Activated CD8-positive, alpha-beta T cell treated with anti-CD3 and anti-CD28 coated beads, Interleukin-2, amount 10 ng/mL, durations not matched to agents 7 days and 5 days (primary cell): ENCODE measurements around the gene USP5. TPM values are rescaled to one million over a fixed set of nuclear protein-coding genes. Genes with fewer than 3 reads are reported as not detected.
"Not testable (repeated sequence)": the region's sequence is repeated elsewhere in the genome, so short reads cannot be mapped to it uniquely, and the experiment has no call there.

Experiments
- ATAC-seq: fragments of 150-1000 bp; cut with Tn5 transposase; one replicate; pipeline ENCODE4 v1.10.0; 2021; ENCODE audit warnings: moderate library complexity
- CTCF ChIA-PET: fragments of 350-600 bp; sonication (Branson Sonifier 250); formaldehyde crosslinking; loops from one replicate; lab custom pipeline; 2021; ENCODE audit warnings: antibody characterized with exemption; lab: Charles Lee
- POLR2A ChIA-PET: fragments of 350-600 bp; sonication (Branson Sonifier 250); formaldehyde crosslinking; loops from one replicate; lab custom pipeline; 2021; ENCODE audit warnings: antibody characterized with exemption; lab: Charles Lee
- DNase-seq: peaks from one replicate; pipeline ENCODE4 v3.0.0-alpha.2; 2020
- H3K27ac Mint-ChIP-seq: one replicate; pipeline ENCODE4 v1.8.0; 2021; ENCODE audit warnings: mild to moderate bottlenecking, mixed read lengths
- H3K27me3 Mint-ChIP-seq: one replicate; pipeline ENCODE4 v1.8.0; 2021; ENCODE audit warnings: low read depth, mixed read lengths
- H3K36me3 Mint-ChIP-seq: one replicate; pipeline ENCODE4 v1.8.0; 2021; ENCODE audit warnings: low read depth, mixed read lengths
- H3K4me1 Mint-ChIP-seq: one replicate; pipeline ENCODE4 v1.8.0; 2021; ENCODE audit warnings: low read depth, mixed read lengths
- H3K4me3 Mint-ChIP-seq: one replicate; pipeline ENCODE4 v1.8.0; 2021; ENCODE audit warnings: mild to moderate bottlenecking, mixed read lengths
- H3K9me3 Mint-ChIP-seq: one replicate; pipeline ENCODE4 v1.8.0; 2022; ENCODE audit warnings: mixed read lengths; ENCODE audit not compliant: insufficient read depth
- total RNA-seq, 2 experiments: library from RNA; stranded (reverse); gene quantifications; one replicate each; pipeline ENCODE4 v1.2.3, GENCODE V29; 2021

Gene USP5
- total RNA-seq, 2 experiments from 2014 or later: 105 to 108 TPM

- ChIA-PET CTCF (interaction anchor here (0.6 to 1.5 kb wide), 3 partner anchors 11 to 23 kb away, joined by 3 to 6 read pairs (median 3); partner anchors contain the start of gene ENO2), POLR2A (interaction anchor here (1.3 to 1.7 kb wide), 2 partner anchors 29 to 41 kb away, joined by 4 to 5 read pairs; partner anchors contain the start of genes C12orf57, RNU7-1 and SPSB2)
- ATAC-seq (no peak), DNase-seq (no peak)
- Mint-ChIP-seq H3K36me3 (no peaks in the 10 kb centered on the region), H3K4me1 (peaks cover 14% of the 10 kb centered on the region), H3K4me3 (no peak overlapping the region), H3K27ac (no peak overlapping the region), H3K9me3 (no peaks in the 10 kb centered on the region), H3K27me3 (no peaks in the 10 kb centered on the region)
Measured at GRCh38 chr12:6902448-6902847, 50.5 kb downstream of the USP5 start.

- Mint-ChIP-seq H3K27me3 (no peaks in the 10 kb centered on the region), H3K4me3 (no peak overlapping the region), H3K9me3 (no peaks in the 10 kb centered on the region), H3K27ac (no peak overlapping the region), H3K36me3 (no peaks in the 10 kb centered on the region), H3K4me1 (peaks cover 14% of the 10 kb centered on the region)
- ChIA-PET CTCF (interaction anchor here (5.0 to 5.2 kb wide), 2 partner anchors 12 to 31 kb away, joined by 38 to 40 read pairs; partner anchors contain the start of gene SPSB2), POLR2A (interaction anchor here (2.3 kb wide), 1 partner anchor 12 kb away, joined by 14 read pairs; no protein-coding TSS in a partner anchor)
- ATAC-seq (no peak), DNase-seq (no peak)
Measured at GRCh38 chr12:6903722-6904121, 51.8 kb downstream of the USP5 start.

- ChIA-PET POLR2A (interaction anchor here (1.0 to 4.0 kb wide), 6 partner anchors 9 to 40 kb away, joined by 4 to 16 read pairs (median 9); partner anchors contain the start of genes C12orf57, ENO2, RNU7-1 and SPSB2), CTCF (interaction anchor here (0.8 to 5.2 kb wide), 5 partner anchors 13 to 205 kb away, joined by 4 to 40 read pairs (median 6); partner anchors contain the start of gene SPSB2)
- H3K36me3 Mint-ChIP-seq: no peaks in the 10 kb centered on the region
- DNase-seq (peak; percentile 99), ATAC-seq (peak; percentile 95)
- H3K4me1 Mint-ChIP-seq: peaks cover 11% of the 10 kb centered on the region
- no peak within 1 kb of the TSS for H3K4me3 Mint-ChIP-seq
- H3K9me3 Mint-ChIP-seq: no peaks in the 10 kb centered on the region
- H3K27ac Mint-ChIP-seq: no peak within 1 kb of the TSS
- no peaks in the 10 kb centered on the region for H3K27me3 Mint-ChIP-seq
Measured at GRCh38 chr12:6904280-6905276, 52.6 kb downstream of the USP5 start, which contains the start of gene LRRC23. TSS of gene LRRC23 (plus strand) at chr12:6904822. CDS start at chr12:6905634, 812 bp downstream.

- H3K36me3 Mint-ChIP-seq: no peaks in the 10 kb centered on the region
- no peak overlapping the region for H3K27ac Mint-ChIP-seq
- no peaks in the 10 kb centered on the region for H3K9me3 Mint-ChIP-seq
- H3K27me3 Mint-ChIP-seq: no peaks in the 10 kb centered on the region
- peaks cover 3% of the 10 kb centered on the region for H3K4me1 Mint-ChIP-seq
- CTCF ChIA-PET: interaction anchor here (1.2 to 5.2 kb wide), 5 partner anchors 14 to 204 kb away, joined by 3 to 40 read pairs (median 6); partner anchors contain the start of gene SPSB2
- POLR2A ChIA-PET: interaction anchor here (0.7 to 4.0 kb wide), 8 partner anchors 9 to 39 kb away, joined by 3 to 16 read pairs (median 7); partner anchors contain the start of genes C12orf57, ENO2, RNU7-1 and SPSB2
- no peak for DNase-seq
- H3K4me3 Mint-ChIP-seq: no peak overlapping the region
- no peak for ATAC-seq
Measured at GRCh38 chr12:6905414-6906040, 53.6 kb downstream of the USP5 start.

GRCh38 chr12:6908141-6908540 is 56.2 kb downstream of the USP5 start:
- H3K4me3 Mint-ChIP-seq, H3K36me3 Mint-ChIP-seq, H3K9me3 Mint-ChIP-seq, H3K4me1 Mint-ChIP-seq, H3K27me3 Mint-ChIP-seq, H3K27ac Mint-ChIP-seq, DNase-seq, ATAC-seq: not testable (repeated sequence)
- ChIA-PET CTCF (interaction anchor here (1.0 to 5.2 kb wide), 6 partner anchors 11 to 39 kb away, joined by 3 to 40 read pairs (median 8); partner anchors contain the start of gene SPSB2), POLR2A (interaction anchor here (1.6 to 4.0 kb wide), 4 partner anchors 17 to 219 kb away, joined by 4 to 16 read pairs (median 10); partner anchors contain the start of genes C12orf57, RNU7-1, SPSB2 and ZNF384)

- H3K36me3 Mint-ChIP-seq: no peaks in the 10 kb centered on the region
- peaks cover 5% of the 10 kb centered on the region for H3K27me3 Mint-ChIP-seq
- CTCF ChIA-PET: interaction anchor here (0.7 to 2.3 kb wide), 5 partner anchors 15 to 42 kb away, joined by 4 to 12 read pairs (median 5); partner anchors contain the start of genes SPSB2 and TPI1
- POLR2A ChIA-PET: interaction anchor here (0.7 to 1.8 kb wide), 5 partner anchors 17 to 328 kb away, joined by 3 to 7 read pairs (median 4); partner anchors contain the start of genes C12orf57, CDCA3, RNU7-1 and USP5
- H3K9me3 Mint-ChIP-seq: no peaks in the 10 kb centered on the region
- DNase-seq: no peak
- H3K27ac Mint-ChIP-seq: no peak overlapping the region
- ATAC-seq: no peak
- H3K4me1 Mint-ChIP-seq: peaks cover 15% of the 10 kb centered on the region
- H3K4me3 Mint-ChIP-seq: no peak overlapping the region
Measured at GRCh38 chr12:6909421-6910145, 57.6 kb downstream of the USP5 start.

GRCh38 chr12:6912164-6912935 is 60.4 kb downstream of the USP5 start:
- ChIA-PET POLR2A (interaction anchor here (0.6 to 3.9 kb wide), 6 partner anchors 14 to 138 kb away, joined by 3 to 32 read pairs (median 4); partner anchors contain the start of genes C12orf57, CDCA3, RNU7-1 and SPSB2), CTCF (interaction anchor here (0.8 to 5.8 kb wide), 6 partner anchors 12 to 196 kb away, joined by 3 to 22 read pairs (median 14); partner anchors contain the start of genes C1RL, LPCAT3 and SPSB2)
- H3K36me3 Mint-ChIP-seq: peaks cover 17% of the 10 kb centered on the region
- H3K27ac Mint-ChIP-seq: no peak overlapping the region
- ATAC-seq (no peak), DNase-seq (no peak)
- no peaks in the 10 kb centered on the region for H3K9me3 Mint-ChIP-seq
- peaks cover 5% of the 10 kb centered on the region for H3K27me3 Mint-ChIP-seq
- peaks cover 39% of the 10 kb centered on the region for H3K4me1 Mint-ChIP-seq
- peak overlapping the region; percentile 53 for H3K4me3 Mint-ChIP-seq

- POLR2A ChIA-PET: interaction anchor here (0.9 to 3.9 kb wide), 12 partner anchors 9 to 63 kb away, joined by 3 to 32 read pairs (median 6); partner anchors contain the start of genes C12orf57, CDCA3, RNU7-1 and SPSB2
- H3K36me3 Mint-ChIP-seq: peaks cover 29% of the 10 kb centered on the region
- ATAC-seq: peak; percentile 92
- H3K27me3 Mint-ChIP-seq: peaks cover 5% of the 10 kb centered on the region
- CTCF ChIA-PET: interaction anchor here (0.6 to 5.8 kb wide), 8 partner anchors 10 to 198 kb away, joined by 3 to 22 read pairs (median 4); partner anchors contain the start of genes C12orf57, RNU7-1 and SPSB2
- peaks cover 45% of the 10 kb centered on the region for H3K4me1 Mint-ChIP-seq
- H3K9me3 Mint-ChIP-seq: no peaks in the 10 kb centered on the region
- peak within 1 kb of the TSS; percentile 92 for H3K4me3 Mint-ChIP-seq
- H3K27ac Mint-ChIP-seq: peak within 1 kb of the TSS; percentile 84
- peak; percentile 87 for DNase-seq
Measured at GRCh38 chr12:6914246-6914946, 62.4 kb downstream of the USP5 start, which contains the start of gene ENO2. TSS of gene ENO2 (plus strand) at chr12:6914580. CDS start at chr12:6915833, 1,253 bp downstream.
